ENCODE data around the gene MERTK.

GRCh38 chr2:111961663-111962062 lies 63.3 kb downstream of the MERTK start:
- TF ChIP-seq CTCF (IDR thresholded peaks at IDR 0.05) (no peak), POLR2A (IDR thresholded peaks at IDR 0.05) (no peak)
